ENCODE results near the gene VPS39.

Gene VPS39

DNA sequence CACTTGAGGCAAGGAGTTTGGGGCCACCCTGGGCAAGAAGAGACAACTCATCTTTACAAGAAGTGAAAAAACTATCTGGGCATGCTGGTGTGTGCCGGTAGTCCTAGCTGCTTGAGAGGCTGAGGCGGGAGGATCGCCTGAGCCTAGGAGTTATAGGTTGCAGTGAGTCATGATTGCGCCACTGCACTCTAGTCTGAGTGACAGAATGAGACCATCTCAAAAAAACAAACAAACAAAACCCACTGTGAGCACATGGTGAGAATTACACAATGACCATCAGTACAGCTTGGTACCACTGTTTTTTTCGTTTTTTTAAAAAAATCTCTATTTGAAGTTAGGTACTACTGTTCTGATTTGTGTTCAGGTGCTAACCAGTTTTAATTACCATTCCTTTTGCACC, 13.6 kb downstream of the VPS39 start:
- no peak for DNase-seq

DNA sequence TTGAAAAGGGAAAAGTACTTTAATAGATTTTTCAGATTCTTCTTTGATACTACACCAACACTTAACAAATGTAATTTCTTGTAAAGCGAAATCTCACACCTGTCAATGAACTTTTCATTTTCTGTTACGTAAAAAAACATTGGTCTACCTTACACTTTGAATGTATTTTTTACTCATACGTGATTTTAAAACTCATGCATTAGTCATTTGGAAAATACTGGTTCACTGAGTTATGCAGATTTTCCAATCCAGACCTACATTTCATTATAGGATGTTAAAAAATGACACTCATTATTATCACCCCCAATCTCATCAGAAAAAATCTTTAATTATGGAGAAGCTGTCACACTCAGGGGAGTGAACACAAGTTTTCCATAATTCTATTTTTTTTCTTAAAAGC, 14.7 kb downstream of the VPS39 start:
- no peak for DNase-seq

DNA sequence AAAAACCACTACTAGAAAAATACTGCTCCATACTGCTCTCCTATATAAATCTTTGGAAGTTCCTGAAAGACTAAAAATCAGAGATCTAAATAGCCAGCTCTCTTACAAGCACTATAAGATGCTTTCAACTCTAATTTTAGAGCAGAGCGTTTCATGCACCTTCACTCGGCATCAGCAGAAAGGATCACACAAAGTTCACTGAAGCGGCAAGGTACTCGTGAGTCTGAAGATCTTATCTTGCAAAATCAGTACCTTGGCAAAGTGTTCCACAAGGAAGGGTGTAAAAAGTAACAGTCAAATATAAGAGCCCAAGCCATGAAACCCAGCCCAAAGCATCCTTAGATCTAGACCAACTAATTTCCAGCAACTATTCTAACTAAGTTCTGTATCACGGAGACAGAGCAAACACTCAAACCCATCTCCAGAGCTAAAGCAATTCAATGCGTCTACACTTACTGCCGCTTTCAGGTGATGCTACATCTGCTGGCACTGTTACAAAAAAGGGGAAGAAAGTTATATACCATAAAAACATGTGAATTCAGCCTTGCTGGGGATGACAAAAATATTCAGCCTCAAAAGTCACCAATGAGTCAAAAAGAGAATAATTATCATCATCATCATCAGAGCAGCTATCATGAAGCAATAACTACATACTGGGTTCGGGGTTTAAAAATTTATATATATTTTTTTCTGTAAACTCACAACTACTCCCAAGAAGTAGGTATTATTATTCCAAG, 16.3 kb downstream of the VPS39 start:
- DNase-seq = no peak

DNA sequence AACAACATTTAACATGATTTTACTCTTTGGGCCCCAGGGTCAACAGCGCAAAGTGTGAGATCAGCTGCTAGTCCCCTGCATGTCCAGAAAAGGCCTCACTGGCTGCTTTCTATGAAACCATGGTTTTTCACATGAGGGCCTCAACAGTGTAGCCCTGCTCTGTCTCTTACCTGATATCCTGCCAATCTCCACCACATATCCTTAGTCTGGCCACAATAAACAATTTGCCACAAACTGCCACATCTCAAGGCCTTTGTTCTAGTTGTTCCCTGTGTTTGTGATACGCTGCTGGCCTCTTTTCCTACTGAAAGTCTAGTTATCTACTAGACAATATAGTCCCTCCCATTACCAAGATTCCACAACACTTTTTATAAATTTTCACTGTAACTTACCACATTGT, 17.7 kb downstream of the VPS39 start:
- DNase-seq = no peak

DNA sequence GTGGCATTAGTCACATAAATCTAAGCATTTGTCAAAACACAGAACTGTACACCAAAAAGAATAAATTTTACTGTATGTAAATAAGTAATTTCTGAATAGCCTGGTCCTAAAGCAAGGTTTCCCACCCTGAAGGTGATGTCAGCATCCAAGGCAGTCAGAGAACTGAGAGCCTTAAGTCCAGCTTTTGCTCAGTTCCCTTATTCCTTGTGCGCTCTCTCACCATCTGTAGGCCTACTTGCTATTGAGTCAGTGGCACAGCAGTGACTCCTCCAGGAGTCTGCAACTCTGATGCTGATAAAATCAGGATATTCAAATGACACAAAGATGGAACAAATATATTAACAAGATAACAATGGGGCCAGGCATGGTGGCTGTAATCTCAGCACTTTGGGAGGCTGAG, 22.3 kb downstream of the VPS39 start:
- no peak for DNase-seq

DNA sequence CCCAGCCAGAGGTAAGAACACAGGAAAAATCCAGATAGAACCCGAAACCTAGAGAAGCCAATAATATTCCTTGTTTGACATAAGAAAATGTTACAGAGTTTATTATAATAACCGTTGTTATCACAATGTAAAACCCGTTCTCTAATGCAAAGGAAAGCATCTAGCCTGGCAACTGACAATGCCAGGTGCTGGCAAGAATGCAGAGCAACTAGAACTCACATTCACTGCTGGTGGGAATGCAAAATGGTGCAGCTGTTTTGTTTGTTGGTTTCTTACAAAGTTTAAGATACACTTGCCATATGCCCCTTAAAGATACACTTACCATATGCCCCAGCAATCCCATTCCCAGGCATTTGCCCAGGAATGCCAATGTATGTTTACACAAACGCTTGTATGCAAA, 23.4 kb downstream of the VPS39 start:
- DNase-seq = no peak

DNA sequence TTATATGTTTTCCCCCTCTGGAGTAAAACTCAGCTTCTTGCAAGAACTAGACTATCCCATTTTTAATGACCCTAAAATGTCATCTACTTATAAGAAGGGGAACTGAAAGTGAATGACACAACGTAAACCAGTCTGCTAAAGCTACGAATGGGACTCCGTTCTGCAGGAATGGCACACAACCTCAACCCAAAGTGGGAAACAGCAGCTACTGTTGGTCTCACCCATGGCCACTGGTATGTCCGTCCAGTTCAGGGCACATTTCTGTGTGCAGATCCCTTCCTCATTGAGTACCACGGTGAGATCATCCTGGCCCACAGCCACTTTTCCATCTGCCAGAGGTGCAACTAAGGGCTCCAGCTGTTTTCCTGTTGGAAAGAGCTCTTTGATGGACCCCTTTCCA, 23.8 kb downstream of the VPS39 start:
- DNase-seq = no peak

DNA sequence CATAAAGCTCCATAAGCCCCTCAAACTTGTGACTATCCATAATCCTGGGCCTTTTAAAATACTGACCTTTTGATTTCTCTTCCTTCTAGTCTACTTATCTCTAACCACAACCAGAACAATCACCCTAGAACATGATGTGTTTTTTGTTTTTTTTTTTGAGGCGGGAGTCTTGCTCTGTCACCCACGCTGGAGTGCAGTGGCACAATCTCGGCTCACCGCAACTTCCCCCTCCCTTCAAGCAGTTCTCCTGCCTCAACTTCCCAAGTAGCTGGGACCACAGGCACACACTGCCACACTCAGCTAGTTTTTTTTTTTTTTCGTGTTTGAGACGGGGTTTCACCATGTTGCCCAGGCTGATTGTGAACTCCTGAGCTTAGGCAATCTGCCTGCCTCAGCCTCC, 25.1 kb downstream of the VPS39 start:
- no peak for DNase-seq

DNA sequence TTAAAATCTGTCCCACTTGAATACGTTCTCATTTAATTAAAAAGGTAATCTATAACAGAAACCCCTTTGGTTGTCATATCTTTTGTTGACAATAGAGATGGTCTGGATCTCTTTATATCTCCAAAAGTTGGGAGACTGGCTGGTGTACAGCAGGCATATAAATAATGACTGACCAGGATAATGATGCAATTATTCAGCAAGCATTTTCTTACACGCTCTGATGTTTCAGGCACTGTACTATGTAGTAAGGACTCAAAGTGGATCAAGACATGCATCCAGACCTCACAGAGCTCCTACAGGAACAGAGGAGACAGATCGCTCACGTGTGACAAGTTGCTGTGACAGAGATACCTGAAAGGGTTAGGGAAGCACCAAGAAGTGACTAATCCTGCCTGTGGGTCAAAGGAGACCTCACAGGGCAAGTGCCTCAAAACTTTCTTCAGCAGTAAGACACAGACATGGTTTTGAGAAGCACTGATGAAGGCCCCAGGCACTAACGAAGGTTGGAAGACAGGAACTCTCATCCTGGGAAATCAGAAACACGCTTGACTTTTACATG, 25.7 kb downstream of the VPS39 start:
- no peak for DNase-seq

DNA sequence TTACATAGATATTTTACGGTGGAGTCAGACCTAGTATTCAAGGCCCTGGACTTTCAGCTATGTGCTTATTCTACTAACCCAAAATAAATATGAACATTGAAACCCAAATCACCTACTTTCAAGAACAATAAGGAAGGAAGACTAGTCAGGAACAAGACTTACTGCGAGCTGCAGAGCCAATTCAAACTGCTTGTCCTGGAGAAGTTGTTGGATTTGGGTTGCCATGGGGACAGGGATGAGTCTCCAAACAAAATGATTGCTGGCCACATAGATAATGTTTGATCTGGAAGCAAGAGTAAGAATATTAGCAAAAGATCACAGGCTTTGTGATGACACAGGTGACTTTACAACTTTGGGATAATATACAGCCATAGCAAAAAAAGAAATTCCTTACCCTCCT, 30.0 kb downstream of the VPS39 start:
- DNase-seq = no peak

DNA sequence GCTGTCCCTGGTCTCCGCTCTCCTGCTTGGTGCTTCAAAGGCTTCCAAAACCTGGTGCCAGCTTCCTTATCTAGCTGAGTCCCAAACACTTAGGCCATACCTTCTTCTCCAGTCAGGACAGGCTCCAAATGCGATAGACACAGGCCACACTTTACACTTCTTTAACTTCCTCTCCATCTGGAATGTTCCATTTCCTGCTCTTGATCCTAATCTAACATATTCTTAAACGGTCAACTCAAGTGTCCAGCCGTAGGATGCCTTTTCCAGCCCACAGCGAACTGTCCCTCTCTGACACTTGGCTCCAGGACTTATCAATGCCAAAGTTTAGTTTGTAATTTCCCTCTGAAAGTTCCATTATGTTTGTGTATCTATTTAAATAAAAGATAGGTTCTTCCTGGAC, 32.4 kb downstream of the VPS39 start:
- no peak for DNase-seq

DNA sequence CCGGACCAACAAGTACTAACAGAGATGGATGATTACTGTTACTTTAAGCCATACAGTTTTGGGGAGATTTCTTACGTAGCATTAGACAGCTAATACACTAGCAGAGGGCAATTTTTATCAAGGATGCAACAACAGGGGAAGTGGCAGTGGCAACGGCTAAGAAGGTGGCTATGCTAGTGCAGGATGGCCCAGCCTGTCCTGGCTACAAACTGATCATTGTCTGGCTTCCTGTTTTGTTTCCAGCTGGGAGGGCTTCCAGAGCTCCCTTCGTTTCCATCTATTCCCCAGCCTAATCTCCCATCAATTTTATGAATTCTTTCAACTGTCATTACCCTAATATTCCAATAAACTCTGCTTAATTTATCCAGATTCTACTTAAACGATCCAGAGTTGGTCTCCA, 35.6 kb downstream of the VPS39 start:
- DNase-seq = no peak

DNA sequence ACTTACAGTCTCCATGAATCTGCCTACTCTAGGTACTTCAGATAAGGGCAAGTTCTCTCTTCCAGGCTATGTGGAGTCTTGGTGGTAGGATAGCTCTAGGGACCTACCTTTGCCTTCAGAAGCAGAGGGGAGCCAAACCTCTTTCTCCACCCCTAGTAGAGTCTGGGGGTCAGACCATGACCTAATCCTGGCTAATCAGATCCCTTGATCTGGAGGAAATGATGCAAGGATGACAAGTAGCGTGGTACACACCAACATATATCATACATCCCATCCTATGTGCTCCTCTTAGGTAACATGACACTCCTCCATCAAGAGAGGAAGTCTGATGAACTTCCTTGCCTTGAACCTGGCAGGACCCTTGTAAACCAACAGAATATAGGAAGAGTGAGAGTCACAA, 36.3 kb downstream of the VPS39 start:
- DNase-seq = no peak

DNA sequence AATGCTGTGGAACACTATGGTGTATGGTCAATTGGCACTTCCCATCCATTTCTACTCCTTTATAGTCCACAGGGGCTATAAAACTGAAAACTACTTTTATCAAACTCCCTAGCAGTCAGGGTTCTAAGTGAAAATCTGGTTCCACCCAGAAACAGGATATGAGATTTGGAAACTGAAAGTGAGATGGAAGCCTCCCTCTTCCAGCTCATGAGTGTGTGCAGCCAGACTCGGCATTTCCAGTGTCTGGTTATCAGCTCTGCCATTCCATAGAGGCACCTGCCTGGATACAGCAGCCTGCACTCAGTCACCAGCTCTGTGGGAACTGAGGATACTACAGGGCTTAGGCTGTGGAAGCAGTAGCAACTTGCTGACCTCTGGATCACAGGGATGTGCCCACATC, 37.0 kb downstream of the VPS39 start:
- no peak for DNase-seq

DNA sequence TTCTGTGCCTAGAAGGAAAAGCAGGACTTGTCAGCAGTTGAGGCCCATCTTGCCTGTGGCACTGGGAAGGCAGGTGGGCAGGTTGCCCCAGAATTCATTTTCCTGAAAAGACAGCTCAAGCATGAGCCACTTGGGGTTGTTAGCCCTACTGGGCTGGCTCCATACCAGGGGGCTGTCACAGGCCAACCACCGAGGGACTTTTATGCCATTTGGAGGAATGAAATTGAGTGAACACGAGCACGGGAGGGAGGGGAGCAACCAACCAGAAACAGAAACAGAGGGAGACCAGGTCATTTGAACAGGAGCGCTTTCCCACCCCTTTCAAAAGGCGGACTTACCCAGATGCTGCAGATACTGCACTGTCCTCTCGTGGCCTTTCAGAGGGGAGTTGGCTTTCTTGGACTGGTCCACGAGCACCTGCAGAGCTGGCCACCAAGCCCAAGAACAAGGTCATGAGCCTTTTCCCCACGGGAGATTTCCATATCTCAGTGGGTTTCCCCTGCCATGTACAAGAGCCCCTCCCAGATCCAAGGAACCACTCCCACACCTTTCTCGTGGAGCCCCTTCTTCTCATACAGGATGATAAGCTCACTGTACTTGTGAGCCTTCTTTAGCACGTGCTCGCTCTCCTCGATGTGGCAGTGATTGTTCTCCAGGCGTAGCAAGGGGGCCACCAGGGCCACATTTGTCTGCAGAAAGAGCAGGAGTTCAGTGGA, 41.7 kb downstream of the VPS39 start:
- DNase-seq = no peak

DNA sequence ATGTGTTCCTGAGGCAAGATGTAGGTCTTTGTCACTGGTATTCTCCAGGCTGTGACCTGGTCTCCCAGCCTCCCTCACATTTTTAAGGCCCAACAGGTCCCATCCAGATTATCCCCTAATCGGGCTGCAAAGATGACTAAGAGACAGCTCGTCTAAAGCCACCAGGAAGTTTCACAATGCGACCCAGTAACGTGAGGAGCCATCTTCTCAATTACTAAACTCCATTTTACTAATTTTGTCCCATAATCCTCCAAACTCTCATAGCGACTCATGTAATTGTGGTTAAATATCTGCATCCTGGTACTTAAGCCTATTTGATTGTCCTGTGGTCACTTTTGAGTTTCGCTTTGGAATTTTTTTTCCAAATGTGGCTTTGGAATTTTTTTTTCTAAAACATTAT, 43.0 kb downstream of the VPS39 start:
- no peak for DNase-seq

DNA sequence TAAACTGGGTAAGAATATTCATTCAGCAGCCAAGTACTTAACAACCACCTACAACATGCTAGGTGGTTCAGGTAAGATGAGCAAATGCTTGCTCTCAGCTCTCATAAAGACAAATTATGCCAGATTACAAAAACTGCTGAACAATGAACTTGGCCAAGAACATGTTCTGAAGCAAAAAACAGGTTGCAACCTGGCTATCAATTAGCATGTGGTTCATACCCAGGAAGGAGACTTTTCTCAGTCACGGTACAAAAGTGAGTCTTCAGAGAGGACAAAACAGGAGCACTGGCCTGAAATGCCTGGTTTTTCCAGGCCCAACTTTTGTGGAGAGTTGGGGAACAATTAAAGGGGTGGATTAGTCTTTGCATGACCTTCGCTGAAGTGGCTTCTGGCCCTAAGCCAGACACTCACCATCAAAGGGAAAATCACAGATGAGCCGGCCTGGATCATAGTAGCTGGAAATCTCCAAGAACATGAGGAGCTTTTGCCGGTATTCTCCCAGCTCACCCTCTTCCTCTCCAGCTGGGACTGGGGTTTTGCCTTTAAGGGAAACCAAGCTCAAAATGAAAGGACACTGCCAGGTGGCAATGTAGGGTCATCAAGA, 44.1 kb downstream of the VPS39 start:
- peak in 1 of 2 experiments; percentile 17 for DNase-seq

DNA sequence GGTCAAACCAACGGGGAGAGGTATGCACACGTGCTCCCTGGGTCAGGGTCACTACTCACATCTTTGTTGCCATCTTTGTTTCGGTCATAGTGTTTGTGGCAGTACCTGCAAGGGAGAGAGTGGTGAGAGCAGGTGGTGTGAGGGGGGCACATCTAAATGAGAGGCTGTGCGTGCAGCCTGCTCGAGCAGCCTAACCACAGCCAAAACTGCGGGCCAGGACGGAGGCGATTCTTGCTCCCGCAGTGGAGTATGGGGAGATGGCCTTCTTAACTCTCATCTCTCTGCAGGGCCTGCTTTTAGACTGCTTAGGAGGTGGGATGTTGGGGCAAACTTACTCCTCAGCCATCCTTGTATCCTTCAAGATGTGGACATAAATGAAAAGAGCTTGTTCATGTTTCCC, 44.8 kb downstream of the VPS39 start:
- no peak for DNase-seq

DNA sequence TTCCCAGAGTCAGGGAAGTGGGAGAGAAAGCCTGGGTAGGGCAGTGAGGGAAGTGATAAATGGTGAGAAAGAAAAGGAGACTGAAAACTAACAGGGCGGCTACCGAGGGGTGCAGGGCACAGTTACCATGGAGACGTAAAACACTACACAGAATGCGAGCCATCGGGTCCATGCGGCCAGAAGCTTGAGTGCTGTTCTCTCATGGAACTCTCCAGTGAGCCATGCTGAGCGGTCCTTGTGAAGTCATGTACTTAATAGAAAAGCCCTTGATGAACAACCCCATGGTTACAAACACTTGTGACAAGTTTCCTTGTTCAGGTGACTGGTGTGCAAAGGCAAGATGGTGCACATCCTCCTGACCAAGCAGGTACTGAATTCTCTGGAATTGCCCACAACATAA, 48.0 kb downstream of the VPS39 start:
- DNase-seq = no peak

DNA sequence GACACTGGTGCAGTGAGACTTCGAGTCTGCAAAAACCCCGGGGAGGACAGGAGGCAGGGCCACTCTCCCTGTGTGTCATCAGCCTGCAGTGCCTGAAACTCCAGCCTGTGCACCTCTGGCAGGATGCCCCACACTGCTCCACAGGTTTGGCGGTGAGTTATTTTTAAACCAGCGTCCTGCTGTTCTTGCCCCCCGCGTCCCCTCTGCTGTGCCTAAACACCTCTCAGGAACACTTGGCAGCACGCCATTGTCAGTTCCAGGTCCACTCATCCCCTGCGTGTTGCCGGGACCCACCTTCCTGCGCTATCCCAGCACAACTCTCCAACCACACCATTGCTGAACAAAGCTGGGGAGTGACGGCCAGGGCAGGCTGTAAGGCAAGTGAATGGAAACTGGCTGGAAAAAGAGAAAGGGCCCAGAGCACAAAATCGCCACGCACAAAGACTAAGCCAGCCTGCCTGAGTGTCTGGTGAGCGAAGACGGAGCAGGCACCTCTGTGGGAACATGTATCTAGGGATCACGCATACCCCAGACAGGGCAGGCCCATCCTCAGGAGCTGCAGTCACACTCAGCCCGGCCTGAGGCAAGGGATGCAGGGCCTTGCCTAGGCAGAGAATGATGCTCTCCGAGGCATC, 48.6 kb downstream of the VPS39 start:
- DNase-seq = no peak

DNA sequence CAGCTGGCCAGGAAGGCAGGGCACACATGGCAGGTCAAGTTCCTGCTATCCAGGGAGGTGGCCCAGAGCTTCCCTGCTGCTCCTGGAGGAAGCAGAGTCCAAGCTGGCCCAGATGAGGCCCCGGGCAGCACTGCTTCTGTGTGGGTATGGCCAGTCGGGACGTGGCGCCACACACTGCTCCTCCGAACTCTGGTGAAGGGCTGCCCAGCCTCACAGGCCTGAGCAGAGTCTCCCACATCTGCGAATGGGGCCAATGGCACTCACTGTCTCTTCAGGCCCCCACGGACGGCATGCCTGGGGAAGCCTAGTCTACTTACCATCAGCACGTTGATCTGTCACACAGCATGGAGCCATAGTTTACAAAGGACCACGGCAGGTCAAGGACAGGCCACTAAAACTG, 49.2 kb downstream of the VPS39 start:
- no peak for DNase-seq

DNA sequence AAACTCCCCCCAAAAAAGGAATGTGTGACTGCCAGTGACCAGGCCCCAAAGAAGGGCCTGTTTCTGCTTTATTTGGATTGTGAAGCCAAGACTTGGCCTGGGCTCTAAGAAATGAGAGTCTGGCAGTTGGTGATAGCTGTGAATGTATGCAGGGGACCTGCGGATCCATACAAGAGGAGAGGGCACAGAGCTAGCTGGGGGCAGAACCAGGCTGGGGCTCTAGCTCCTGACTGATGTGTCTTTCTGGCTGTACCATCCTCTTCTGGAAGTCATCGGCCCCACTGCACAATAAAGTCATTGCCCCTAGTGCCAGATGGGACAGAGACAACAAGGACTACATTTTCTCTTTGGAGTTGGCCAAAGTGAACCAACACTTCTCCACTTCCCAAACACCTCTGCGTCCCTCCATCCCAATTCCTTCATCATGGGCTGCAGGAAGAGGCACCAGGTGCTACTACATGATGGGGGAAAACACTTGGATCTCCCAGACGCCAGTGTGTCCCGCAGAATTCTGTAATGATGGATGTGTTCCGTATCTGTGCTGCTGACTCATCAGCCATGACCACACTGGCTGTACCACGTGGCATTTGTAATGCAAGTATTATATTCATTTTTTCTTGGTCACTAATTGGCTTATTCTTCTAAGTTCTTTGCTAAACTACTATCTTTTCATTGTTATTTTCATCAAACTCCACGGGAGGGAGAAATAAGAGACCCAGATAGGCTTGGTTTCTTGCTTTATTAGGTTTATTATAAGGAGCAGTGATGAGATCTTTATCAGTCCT, 49.9 kb downstream of the VPS39 start:
- DNase-seq = no peak

DNA sequence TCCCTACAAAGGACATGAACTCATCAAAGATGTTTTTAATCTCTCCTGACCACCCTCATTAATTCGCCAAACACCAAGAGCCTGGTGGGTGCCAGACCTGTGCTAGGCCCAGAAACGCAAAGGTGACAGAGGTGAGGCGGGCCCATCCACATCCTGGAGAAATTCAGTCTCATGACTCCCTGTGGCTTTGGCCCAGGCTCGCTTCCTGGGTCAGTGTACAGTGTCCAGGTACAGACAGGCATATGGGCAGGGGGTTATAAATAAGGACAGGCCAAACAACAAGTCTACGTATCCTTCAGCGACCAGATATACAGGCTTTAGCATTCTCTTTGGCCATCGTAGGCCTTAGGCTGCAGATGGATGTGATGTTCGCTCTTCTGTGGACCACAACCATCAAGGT, 50.7 kb downstream of the VPS39 start:
- DNase-seq = no peak
